HG03159 (cell line): ENCODE results near the gene LMCD1.
"Not testable (repeated sequence)": the region's sequence is repeated elsewhere in the genome, so short reads cannot be mapped to it uniquely, and the experiment has no call there.

Experiments used
- ATAC-seq: cut with Tn5 transposase; IDR thresholded peaks from one replicate; pipeline ENCODE4 v1.9.1; 2021; ENCODE audit warnings: mild to moderate bottlenecking, moderate library complexity; ENCODE audit not compliant: unreplicated experiment

Gene LMCD1

DNA sequence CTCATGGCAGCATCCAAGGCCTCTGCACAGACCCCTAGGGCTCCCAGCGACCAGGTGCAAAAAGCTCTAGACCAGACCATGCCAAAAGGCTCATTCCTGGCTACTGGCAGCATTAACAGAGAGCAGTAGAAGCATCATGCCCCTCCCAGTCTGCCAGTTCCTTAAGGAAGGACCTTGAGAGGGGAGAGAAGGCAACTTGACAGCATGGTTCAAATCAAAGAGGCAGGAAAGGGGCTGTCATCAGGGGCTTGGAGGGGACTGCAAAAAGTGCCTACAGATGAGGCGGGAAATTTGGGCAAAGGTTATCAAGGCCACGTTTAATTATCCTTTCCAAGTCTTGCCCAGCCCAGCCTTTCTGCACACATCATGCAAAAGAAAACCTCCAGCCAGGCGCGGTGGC, 78.3 kb downstream of the LMCD1 start:
- no peak for ATAC-seq

DNA sequence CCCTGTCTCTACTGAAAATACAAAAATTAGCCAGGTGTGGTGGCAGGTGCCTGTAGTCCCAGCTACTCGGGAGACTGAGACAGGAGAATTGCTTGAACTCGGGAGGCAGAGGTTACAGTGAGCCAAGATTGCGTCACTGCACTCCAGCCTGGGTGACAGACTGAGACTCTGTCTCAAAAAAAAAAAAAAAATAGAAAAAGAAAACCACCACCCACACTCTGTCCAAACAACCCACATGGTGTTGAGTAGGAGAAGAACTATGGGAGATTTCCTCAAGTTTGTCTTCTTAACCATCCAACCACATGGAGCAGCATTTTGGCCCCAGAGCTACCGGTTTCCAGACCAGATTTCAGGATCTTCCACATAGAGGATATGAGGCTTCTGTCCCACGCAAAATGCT, 78.8 kb downstream of the LMCD1 start:
- ATAC-seq: not testable (repeated sequence)

DNA sequence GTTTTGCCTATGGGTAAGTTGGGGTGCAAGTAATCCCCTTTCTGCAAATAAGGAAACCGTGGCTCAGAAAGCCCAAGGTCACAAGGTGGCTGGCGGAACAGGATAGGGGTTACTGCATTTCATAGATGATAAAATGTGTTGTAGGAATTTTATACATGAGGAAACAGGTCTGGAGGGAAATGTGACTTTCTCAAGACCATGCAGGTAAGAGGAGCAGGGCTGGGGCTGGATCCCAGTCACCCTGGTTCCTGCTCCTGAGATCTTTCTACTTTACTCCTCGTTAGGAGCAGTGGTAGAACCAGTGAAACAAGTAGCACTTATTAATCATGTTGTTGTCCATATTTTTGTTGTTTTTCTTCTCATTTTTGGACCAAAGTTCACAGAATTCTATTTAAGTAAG, 79.8 kb downstream of the LMCD1 start:
- no peak for ATAC-seq

DNA sequence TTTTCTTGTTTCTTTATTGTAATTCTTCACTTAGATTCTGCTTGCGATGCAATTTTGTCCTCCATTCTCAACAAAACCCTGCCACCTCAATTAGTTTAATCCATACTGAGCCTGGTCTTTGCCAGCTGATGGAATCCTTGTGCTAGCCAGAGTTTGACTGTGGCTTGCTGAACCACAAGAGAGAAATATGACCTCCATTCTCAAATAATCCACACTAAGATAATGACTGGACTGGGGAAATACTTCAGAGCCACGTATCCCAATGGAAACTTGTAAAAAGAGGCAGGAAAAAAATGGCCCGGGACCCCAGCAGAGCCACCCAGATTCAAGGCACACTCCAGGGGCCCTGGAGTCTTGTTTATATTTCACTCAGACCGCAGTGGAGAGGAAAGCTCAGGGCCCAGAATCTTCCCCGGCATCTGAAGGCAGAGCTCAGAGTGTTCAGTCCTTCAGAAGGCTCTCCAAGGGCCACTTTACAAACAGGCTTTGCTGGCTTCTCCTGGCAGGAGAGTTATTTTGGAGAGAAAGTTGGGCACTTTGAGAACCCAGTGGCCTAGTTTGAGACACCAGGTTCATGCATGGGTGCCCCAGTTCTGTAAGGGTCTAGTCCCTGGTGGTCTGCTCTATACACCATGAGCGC, 80.3 kb downstream of the LMCD1 start:
- no peak for ATAC-seq

DNA sequence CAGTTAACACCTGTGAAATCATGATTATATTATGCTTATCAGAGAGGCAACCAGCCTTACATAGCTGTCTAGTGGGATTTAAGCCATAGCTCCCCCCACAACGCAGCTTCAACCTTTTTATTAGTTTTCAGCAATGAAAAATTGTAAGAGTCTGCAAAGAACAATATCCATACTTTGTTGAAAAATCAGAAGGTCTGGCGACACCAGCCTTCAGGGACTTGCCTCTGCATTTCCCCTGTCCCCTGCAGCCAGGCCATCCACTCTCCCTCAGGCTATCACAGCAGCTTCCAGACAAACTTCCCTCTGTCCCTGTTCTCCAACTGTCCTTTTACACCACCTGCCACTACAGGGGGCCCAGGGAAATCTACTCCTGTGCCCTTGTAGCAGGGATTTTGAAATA, 83.0 kb downstream of the LMCD1 start:
- no peak for ATAC-seq

DNA sequence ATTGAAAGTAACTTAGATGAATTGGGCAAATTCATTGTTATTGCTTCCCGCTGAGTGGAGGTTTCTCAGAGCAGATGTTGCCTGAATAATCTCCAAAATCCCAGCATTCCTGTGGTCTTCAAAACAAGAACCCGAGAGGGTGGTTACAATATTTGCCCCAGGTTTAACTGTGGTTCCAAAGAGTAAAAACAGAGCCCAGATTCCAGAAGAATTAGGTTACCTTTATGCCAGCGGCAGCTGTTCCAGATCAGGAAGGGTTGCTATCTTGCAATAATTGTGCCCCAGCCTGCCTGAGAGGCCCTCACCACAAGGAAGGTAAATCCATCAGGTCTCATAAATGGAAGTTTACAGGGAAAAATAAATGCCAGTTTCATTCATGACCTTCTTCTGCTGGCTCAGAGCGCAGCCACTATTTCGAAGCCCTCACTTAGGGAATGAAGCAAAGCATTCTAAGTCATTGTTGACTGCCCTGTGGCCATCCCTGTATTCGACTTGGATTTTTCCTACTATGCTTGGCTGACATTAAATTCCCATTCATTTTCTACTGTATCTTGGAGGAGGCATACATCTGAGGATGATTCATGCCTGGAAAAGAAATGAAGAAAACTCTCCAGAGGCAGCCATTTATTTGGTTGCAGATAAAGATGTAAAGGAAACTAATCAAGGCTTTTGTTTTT, 88.4 kb downstream of the LMCD1 start:
- ATAC-seq: no peak

DNA sequence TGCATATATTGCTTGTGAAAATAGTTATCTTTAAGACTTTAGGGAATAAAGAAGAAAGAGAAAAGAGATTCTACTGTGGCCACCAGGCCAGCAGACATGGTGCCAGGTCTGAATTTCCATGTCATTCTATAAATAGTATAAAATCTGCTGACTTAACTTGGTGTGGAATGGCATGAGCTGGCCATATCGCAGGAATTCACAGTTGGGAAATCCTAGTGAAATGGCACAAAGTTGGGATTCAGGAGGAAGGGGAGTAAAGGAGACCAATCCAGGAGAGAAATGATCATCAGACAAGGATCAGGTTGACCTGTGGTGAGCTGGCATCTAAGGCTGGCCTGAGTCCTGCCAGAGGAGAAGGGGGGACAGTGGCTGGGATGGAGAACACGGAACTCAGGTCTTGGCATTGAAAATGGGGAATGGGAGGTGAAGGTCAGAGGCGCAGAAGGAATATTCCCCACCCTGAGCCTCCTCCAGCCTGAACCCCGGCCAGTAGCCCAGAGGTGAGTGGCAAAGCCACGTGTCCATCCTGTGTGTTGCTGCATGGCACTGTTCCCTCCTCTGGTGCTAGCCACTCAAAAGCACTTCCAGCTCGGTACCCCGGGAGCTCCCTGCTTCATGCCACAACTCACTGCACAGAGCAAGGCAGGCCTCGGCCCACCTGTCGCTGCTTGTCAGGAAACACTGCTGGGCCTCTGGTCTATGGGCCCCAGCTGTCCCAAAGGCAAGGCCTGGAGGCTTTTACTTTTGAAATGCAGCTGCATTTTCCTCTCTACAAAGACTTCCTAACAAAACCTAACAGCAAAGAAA, 91.6 kb downstream of the LMCD1 start:
- ATAC-seq: no peak

DNA sequence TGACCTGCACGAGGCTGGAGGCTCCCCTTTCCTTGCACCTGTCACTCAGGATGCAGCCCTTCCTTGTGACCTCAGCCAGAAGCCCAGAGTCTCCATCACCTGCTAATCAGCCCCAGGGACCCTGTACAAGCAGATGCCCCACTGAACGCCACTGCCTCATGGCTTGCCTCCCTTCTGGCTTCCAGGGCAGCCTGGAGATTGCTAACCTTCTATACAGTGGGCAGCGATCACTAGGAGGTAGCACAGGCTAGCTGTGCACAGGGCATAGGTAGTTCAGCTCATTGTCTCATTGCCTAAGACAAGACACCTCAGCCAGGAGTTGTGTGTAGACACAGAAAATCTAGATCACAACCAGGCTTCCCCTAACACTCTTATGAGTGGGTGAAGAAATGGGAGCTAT, 93.6 kb downstream of the LMCD1 start:
- ATAC-seq: no peak

DNA sequence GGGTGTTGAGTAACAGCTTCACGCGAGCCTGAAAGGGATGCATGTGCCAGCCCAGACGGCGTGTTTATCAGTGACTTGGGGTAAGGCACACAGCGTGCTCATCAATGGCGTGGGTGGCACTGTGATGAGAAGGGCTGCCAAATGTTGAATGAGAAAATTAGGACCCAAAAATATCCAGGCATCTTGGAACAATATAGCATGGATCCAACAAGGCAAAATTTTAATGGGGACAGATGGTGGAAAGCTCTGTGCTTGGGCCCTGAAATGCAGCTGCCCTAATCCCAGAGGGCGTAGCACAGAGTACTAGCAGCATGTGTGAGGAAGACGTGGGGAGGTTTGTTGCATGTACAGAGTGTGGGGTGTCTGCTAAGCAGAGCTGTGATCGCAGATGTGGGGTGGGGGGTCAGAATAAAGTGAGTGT, 94.1 kb downstream of the LMCD1 start:
- ATAC-seq: no peak

DNA sequence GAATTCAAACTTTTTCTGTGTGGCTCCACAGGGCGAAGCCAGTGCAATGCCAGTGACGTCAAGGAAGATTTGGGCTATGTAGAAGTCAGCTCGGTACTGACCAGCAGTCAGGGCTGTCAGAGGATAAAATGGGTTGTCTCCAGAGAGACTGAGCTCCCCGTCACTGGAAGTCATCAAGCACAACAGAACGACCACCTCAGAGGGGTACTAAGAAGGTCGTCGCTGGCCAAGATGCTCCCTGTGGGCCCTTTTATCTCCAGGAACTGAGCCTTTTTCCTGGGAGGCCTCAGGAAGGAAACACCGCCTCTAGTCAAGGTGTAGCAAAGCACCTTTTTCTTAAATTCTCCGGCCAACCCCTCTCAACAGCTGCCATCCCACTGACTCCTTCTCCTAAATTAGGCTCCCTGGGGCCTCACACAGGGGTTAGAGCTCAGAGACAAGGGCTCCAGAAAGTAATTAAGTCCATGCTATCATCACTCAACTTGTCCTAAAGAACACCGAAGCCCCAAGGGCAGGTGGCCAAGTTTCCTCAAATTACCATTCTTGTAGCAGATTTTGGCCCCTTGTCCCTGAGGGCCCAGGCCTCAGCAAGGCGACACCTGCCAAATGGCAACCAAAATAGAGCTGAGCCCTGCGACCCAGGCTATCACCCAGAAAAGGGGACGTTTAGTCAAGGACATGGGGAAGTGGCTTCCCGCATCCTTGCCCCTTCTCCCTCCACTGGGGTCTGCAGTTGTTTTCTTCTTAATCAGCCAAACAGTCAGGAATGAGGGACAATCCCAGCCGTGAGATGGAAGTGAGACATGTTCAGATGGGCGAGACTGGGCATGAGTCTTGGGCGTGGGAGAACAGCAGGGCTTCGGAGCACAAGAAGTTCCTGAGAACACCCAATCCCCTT, 94.9 kb downstream of the LMCD1 start:
- no peak for ATAC-seq

DNA sequence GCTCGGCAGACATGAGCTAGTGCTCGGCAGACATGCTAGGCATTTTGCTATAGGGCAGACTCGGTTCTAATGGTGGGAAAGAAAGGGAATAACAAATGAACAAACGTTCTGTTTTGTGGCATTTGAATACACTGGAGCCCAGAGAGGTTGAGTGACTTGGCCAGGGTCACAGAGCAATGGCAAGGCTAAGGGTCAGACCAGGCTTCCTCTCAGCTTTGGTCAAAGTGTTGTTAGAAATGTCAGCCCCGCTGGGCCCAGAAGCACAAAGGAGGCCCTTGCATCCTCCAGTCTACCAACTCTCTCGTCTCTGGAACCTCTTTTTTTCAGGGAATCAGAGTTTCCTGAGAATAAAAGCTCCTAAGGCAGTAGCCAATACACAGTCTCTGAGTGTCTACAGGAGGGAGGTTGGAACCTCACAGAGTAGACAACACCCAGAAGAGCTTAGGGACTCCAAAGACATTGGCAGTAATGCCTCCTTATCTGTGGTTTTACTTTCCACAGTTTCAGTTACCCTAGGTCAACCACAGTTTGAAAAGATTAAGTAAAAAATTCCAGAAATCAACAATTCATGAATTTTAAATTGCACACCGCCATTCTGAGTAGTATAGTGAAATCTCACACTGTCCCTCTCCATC, 95.7 kb downstream of the LMCD1 start:
- no peak for ATAC-seq

DNA sequence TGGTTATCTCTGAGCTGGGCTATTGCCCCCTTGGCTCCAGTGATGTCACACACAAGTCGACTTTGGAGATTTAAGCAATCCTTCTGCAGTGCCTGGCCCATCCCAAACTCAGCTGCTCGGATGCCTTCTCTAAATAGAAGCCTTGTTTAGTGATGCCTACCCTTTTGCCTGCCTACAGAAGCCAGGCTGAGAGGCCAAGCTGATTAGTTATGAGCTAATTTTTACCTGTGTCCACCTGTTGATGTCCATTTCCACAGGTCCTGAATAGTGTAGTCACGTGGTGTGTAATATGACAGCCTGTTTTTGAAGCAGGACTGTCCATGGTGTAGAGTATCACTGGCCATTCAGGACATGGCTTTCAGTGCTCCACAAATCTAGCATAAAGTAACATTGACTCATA, 97.5 kb downstream of the LMCD1 start:
- no peak for ATAC-seq

DNA sequence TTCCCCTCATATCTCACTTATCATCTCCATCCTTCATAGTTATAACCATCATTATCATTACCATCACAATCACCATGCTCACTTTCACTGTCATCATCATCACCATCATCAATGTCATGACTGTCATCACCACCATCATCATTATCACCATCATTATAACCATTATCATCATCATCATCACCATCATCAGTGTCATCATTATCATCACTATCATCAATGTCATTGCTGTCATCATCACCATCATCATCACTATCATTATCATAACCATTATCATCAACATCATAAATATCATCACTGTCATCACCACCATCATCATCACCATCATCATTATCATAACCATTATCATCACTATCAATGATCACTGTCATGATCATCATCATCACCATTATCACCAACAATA, 98.8 kb downstream of the LMCD1 start:
- ATAC-seq: no peak

DNA sequence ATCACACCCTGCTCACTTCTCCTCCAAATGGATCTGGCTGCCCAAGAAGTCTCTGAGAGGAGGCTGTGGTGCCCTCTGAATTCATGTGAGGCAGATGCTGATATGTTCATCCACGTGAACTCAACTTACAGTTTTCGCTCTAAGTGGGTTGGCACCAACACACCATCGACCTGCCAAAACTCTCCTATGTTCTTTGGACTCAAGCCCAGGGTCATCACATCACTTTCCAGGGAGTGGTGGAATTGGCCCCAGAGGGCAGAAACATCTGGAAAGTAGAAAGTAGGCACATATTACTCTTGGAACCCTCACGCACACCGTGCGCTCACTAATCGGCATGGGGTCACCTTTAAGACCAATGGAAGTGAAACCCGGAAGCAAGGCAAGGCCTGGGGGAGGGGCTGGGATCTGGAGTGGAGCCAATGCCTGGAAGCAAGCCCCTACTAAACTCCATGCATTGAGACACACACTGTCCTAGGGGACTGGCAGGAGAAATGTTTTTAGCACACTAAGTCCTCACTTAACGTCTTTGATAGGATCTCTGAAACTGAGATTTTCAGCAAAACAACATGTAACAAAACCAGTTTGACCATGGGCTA, 101.6 kb downstream of the LMCD1 start:
- ATAC-seq: no peak

DNA sequence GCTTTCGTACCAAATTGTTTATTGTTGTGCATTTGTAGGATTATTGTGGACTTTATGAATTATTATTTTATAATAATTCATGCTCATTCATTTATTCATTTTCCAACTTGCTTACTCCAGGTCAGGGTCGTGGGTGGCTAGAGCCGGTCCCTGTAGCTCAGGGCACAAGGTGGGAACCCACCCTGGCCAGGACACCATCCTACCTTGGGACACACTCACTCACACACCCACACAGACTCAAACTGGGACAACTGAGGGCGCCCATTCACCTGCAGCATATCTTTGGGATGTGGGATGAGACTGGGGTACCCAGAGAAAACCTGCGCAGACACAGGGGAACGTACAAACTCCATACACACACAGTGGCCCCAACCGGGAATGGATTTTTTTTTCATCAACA, 102.4 kb downstream of the LMCD1 start:
- ATAC-seq: no peak

DNA sequence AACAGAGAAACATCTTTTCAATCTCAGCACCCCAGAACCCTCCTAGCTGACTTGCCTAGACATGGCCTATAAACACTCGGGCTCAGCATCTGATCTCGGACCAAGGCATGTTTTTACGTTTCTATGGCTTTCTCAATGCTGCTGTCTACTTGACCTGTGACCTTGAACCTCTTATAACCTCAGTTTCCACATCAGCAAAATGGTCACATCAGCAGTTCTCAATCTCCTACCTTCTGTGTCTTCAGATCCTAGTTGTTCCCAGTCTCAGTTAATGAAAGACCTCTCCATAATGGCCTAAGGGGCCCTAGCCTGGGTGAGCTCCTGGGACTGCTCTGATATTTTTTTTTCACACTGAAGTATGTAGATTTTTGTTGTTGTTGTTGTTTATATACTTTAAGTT, 103.4 kb downstream of the LMCD1 start:
- ATAC-seq: no peak

DNA sequence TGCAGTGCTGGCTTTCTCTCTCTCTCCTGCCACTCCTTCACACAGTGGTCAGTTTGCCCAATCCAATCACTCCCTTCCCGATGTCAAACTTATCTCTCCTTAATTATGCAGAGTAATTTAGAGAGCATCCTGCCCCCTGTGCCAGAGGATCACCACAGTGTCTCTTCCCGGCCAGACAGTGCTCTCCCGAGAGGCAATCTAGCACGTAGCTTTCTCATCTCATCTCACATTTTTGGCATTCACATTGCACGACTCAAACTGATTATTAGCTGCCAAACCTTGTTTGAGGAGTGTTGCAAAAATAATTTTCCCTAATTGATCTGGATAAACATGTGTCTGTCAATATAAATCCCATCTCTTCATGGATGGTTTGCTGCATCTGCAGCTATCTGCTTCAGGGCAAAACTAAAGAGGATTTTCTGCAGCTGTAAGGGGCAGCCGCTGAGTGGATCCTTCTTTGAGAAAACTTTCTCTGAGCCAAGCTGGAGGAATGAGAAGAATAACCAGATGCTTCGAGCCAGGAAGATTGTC, 105.1 kb downstream of the LMCD1 start:
- ATAC-seq: no peak

DNA sequence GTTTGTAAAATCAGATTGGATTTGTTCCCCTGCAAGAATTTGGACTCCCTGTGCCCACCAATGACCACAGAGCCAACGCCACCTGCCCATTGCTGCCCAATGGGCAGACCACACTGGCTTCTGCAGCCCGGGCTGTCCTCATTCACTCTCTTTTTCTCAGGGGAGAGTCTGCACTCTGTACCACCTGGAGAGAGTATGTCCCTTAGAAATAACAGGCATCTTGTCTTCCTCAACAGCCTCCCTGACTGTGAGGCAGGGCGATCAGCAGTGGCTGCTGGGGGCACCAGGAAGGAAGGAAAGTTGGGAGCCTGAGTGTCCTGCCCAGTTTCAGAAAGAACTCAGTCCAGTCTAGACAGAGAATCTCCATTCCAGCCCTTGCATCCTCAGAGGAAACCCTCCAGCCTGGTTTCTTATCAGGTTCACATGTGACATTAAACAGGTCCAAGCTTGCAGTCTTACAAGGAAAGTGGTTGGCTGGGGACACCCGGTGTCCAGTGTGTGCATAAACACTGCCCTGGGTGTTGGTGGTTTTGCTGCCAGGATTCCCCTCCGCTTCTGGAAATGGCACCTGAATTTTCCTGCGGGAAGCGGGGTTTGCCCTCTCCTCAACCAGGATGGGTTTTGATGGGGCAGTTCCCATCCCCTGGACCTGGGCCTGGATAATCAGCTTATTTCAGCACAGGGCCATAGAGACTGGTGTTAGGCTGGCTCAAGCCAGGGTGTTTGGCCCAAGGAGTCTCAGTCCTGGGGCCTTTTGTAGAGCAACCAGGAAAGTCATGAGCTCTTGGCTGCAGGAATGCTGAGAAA, 105.8 kb downstream of the LMCD1 start:
- ATAC-seq: no peak
